C4-2B (cell line): ENCODE data around the gene COX17.

ENCODE experiments used
- CTCF ChIP-seq: fragments of 450-650 bp; conservative IDR thresholded peaks from 2 replicates; pipeline ENCODE4 v1.5.1; 2017; ENCODE audit warnings: mild to moderate bottlenecking
- ZFX ChIP-seq: fragments of 450-650 bp; IDR thresholded peaks from 2 replicates; pipeline ENCODE4 v1.6.1; 2017

GRCh38 chr3:119653876-119654275, 23.3 kb downstream of the COX17 start:
- TF ChIP-seq CTCF (no peak), ZFX (no peak)
